ENCODE data around the gene KRTAP10-2. TPM values are rescaled to one million over a fixed set of nuclear protein-coding genes. Genes with fewer than 3 reads are reported as not detected.

Gene KRTAP10-2
- total RNA-seq, 1 experiment from 2014 or later, result not detected

- POLR2A ChIA-PET, result no interaction called here
- TF ChIP-seq ZNF274 (IDR thresholded peaks at IDR 0.05; ENCODE audit: low read depth, low read length) (no peak), JUND (IDR thresholded peaks at IDR 0.05) (no peak), EZH2 (IDR thresholded peaks at IDR 0.05) (no peak), SP1 (IDR thresholded peaks at IDR 0.05; ENCODE audit: low read depth) (no peak), CEBPB (IDR thresholded peaks at IDR 0.05; ENCODE audit: low read depth) (no peak), FOSL1 (IDR thresholded peaks at IDR 0.05; ENCODE audit: low read depth) (no peak), TCF7L2 (IDR thresholded peaks at IDR 0.05; ENCODE audit: borderline replicate concordance, extremely low read depth, insufficient read depth, insufficient read length) (no peak), REST (IDR thresholded peaks at IDR 0.05; ENCODE audit: low read depth) (no peak), SIN3A (IDR thresholded peaks at IDR 0.05; ENCODE audit: low read depth) (no peak), ATF3 (IDR thresholded peaks at IDR 0.05) (no peak)
- H3K4me3 ChIP-seq (replicated peaks in 1 of 2; ENCODE audit: low read depth in 1 of 2, low read length in 2 of 2), result no peak overlapping the region
Observed at GRCh38 chr21:44514218-44514520, 37.1 kb downstream of the KRTAP10-2 start.

More at GRCh38 chr21:44514218-44514520, 37.1 kb downstream of the KRTAP10-2 start:
- intact Hi-C loops (cut with micrococcal nuclease), result loop anchor here (10.0 kb wide), 1 partner anchor 621 kb away; no protein-coding TSS in a partner anchor
- Histone ChIP-seq H2AFZ (ENCODE audit: low read depth, low read length, poor library complexity, severe bottlenecking) (no peak overlapping the region), H3K4me1 (ENCODE audit: control insufficient read depth in 1 of 2, insufficient read depth in 2 of 2, low read length in 2 of 2) (peaks cover 12 to 28% of the 10 kb centered on the region in 2 experiments), H3K79me2 (ENCODE audit: insufficient read depth, low read length) (peaks cover 12% of the 10 kb centered on the region; the same call in 1 of the 2 replicates), H3K27ac (ENCODE audit: low read depth, low read length) (no peak overlapping the region), H3K36me3 (ENCODE audit: control insufficient read depth in 1 of 2, insufficient read depth in 2 of 2, low read length in 2 of 2) (no peaks in the 10 kb centered on the region), H3K9me3 (ENCODE audit: control insufficient read depth in 1 of 2, insufficient read depth in 1 of 2, low read depth in 1 of 2, low read length in 2 of 2) (no peaks in the 10 kb centered on the region), H3K27me3 (ENCODE audit: insufficient read depth, low read length) (no peaks in the 10 kb centered on the region), H3K4me2 (ENCODE audit: low read length) (no peak overlapping the region), H4K20me1 (ENCODE audit: insufficient read depth) (no peaks in the 10 kb centered on the region), H3K9me2 (ENCODE audit: insufficient read depth) (no peaks in the 10 kb centered on the region), H3K9ac (ENCODE audit: low read length) (no peak overlapping the region)
- RAD21 ChIA-PET (ENCODE audit: low non-redundant PET in 1 of 2, low total read pairs in 2 of 2, uncharacterized antibody in 2 of 2, unreplicated experiment in 2 of 2), result no interaction called here
- no peak for DNase-seq (ENCODE audit: low read depth, low spot score)
- ATAC-seq, result no peak
- CTCF ChIA-PET, result no interaction called here
- BruUV-seq (replicated peaks), result no TSS peak

All from HCT116 (cell line).